Hematopoietic multipotent progenitor cell treated with erythropoietin and hydrocortisone succinate and interleukin-3 and kit ligand, for 8 days (in vitro differentiated cells): ENCODE data around the gene KANSL3.
"Not testable (repeated sequence)": the region's sequence is repeated elsewhere in the genome, so short reads cannot be mapped to it uniquely, and the experiment has no call there.

Experiments used
- DNase-seq: peaks from one replicate; pipeline ENCODE4 v3.0.0-alpha.2; 2015

Gene KANSL3

GRCh38 chr2:96638144-96639121, at the start of gene KANSL3:
Gene KANSL3 (minus strand): TSS chr2:96638312. CDS start chr2:96637135, 1,177 bp downstream.
- DNase-seq: peak; percentile 92

GRCh38 chr2:96687266-96687665, 49.2 kb upstream of the KANSL3 start:
- no peak for DNase-seq

- no peak for DNase-seq
Observed at GRCh38 chr2:96685577-96686459, 47.7 kb upstream of the KANSL3 start.

- DNase-seq: no peak
Observed at GRCh38 chr2:96684883-96685576, 46.9 kb upstream of the KANSL3 start.

- DNase-seq: no peak
Observed at GRCh38 chr2:96683972-96684820, 46.1 kb upstream of the KANSL3 start.

- no peak for DNase-seq
Observed at GRCh38 chr2:96683307-96683706, 45.2 kb upstream of the KANSL3 start.

GRCh38 chr2:96681540-96681939, 43.4 kb upstream of the KANSL3 start:
- DNase-seq: no peak

- DNase-seq: no peak
Observed at GRCh38 chr2:96680561-96681141, 42.5 kb upstream of the KANSL3 start.

GRCh38 chr2:96679848-96680247, 41.7 kb upstream of the KANSL3 start:
- no peak for DNase-seq

- DNase-seq: no peak
Observed at GRCh38 chr2:96669539-96670215, 31.6 kb upstream of the KANSL3 start.

- no peak for DNase-seq
Observed at GRCh38 chr2:96668771-96669170, 30.7 kb upstream of the KANSL3 start.

GRCh38 chr2:96665717-96666116, 27.6 kb upstream of the KANSL3 start:
- DNase-seq: not testable (repeated sequence)

- no peak for DNase-seq
Observed at GRCh38 chr2:96665083-96665569, 27.0 kb upstream of the KANSL3 start.

GRCh38 chr2:96664366-96664925, 26.3 kb upstream of the KANSL3 start:
- DNase-seq: no peak

GRCh38 chr2:96663829-96664228, 25.7 kb upstream of the KANSL3 start:
- DNase-seq: no peak

GRCh38 chr2:96663177-96663576, 25.1 kb upstream of the KANSL3 start:
- no peak for DNase-seq

- DNase-seq: no peak
Observed at GRCh38 chr2:96662360-96662759, 24.2 kb upstream of the KANSL3 start.

GRCh38 chr2:96661324-96661723, 23.2 kb upstream of the KANSL3 start:
- no peak for DNase-seq

GRCh38 chr2:96656540-96656939, 18.4 kb upstream of the KANSL3 start:
- no peak for DNase-seq

GRCh38 chr2:96655526-96655925, 17.4 kb upstream of the KANSL3 start:
- DNase-seq: no peak
